Fibroblast of the aortic adventitia (primary cell): ENCODE measurements around the gene STK32A. TPM values are rescaled to one million over a fixed set of nuclear protein-coding genes. Genes with fewer than 3 reads are reported as not detected.
A peak's percentile ranks its signal among the peaks of the same experiment; 100 is the strongest.

ENCODE experiments used
- DNase-seq: peaks from one replicate; pipeline ENCODE4 v3.0.0-alpha.2; 2010; ENCODE audit warnings: low read depth
- H3K4me3 ChIP-seq: 2 replicates; pipeline ENCODE4 v1.5.1; 2011; ENCODE audit warnings: low read depth, mild to moderate bottlenecking, control low read depth, low read length, moderate library complexity
- CTCF ChIP-seq: IDR thresholded peaks from 2 replicates; pipeline ENCODE4 v1.5.1; 2011; ENCODE audit warnings: mild to moderate bottlenecking, low read length, control low read depth, inconsistent platforms; ENCODE audit not compliant: insufficient read depth
- total RNA-seq: library from RNA; depleted of rRNA; stranded (reverse); fragments of >200 nt; gene quantifications from 2 replicates; pipeline ENCODE4 v1.2.3, GENCODE V29; 2012; ENCODE audit warnings: low replicate concordance

The STK32A gene
- total RNA-seq, 1 donor: 2.3 TPM

GRCh38 chr5:147382776-147383175 is 147.9 kb downstream of the STK32A start:
- no peak for TF ChIP-seq CTCF
- H3K4me3 ChIP-seq: peak overlapping the region; percentile 66
- DNase-seq: no peak

- no peak for TF ChIP-seq CTCF
- peak overlapping the region; percentile 7 for H3K4me3 ChIP-seq
- peak; percentile 52 for DNase-seq
Measured at GRCh38 chr5:147384346-147385193, 149.7 kb downstream of the STK32A start.

- no peak for DNase-seq
- H3K4me3 ChIP-seq: no peak overlapping the region
- no peak for TF ChIP-seq CTCF
Measured at GRCh38 chr5:147387109-147387508, 152.3 kb downstream of the STK32A start.

GRCh38 chr5:147388184-147389108 is 153.6 kb downstream of the STK32A start:
- no peak overlapping the region for H3K4me3 ChIP-seq
- no peak for TF ChIP-seq CTCF
- DNase-seq: no peak

- TF ChIP-seq CTCF: no peak
- no peak overlapping the region for H3K4me3 ChIP-seq
- no peak for DNase-seq
Measured at GRCh38 chr5:147390654-147391225, 155.9 kb downstream of the STK32A start.

GRCh38 chr5:147391781-147392180 is 157.0 kb downstream of the STK32A start:
- DNase-seq: peak; percentile 91

More at GRCh38 chr5:147391781-147392180, 157.0 kb downstream of the STK32A start:
- TF ChIP-seq CTCF: peak; percentile 84
- H3K4me3 ChIP-seq: no peak overlapping the region
